Central memory CD8-positive, alpha-beta T cell (primary cell): ENCODE measurements around the gene FAM20C.

Experiments used
- ATAC-seq: fragments of 150-1000 bp; cut with Tn5 transposase; replicated peaks from 2 replicates; pipeline ENCODE4 v1.10.0; 2022; ENCODE audit warnings: mild to moderate bottlenecking, moderate FRiP score, moderate number of reproducible peaks; ENCODE audit not compliant: poor library complexity, severe bottlenecking; ENCODE audit errors: extremely low read depth
- DNase-seq, 2 donors: peaks; one replicate each; pipeline ENCODE4 v3.0.0; 2021; ENCODE audit warnings: low spot score in 2 of 2
- H3K27ac Mint-ChIP-seq: one replicate; pipeline ENCODE4 v1.8.0; 2022; ENCODE audit warnings: low read depth, mild to moderate bottlenecking, moderate library complexity, mixed read lengths
- H3K27me3 Mint-ChIP-seq: one replicate; pipeline ENCODE4 v1.8.0; 2022; ENCODE audit warnings: mixed read lengths
- H3K36me3 Mint-ChIP-seq: one replicate; pipeline ENCODE4 v1.8.0; 2022; ENCODE audit warnings: mild to moderate bottlenecking, moderate library complexity, mixed read lengths; ENCODE audit not compliant: insufficient read depth
- H3K4me1 Mint-ChIP-seq: one replicate; pipeline ENCODE4 v1.8.0; 2022; ENCODE audit warnings: mixed read lengths
- H3K4me3 Mint-ChIP-seq: one replicate; pipeline ENCODE4 v1.8.0; 2022; ENCODE audit warnings: mild to moderate bottlenecking, moderate library complexity, mixed read lengths
- H3K9me3 Mint-ChIP-seq: one replicate; pipeline ENCODE4 v1.8.0; 2022; ENCODE audit warnings: mixed read lengths

The FAM20C gene

DNA sequence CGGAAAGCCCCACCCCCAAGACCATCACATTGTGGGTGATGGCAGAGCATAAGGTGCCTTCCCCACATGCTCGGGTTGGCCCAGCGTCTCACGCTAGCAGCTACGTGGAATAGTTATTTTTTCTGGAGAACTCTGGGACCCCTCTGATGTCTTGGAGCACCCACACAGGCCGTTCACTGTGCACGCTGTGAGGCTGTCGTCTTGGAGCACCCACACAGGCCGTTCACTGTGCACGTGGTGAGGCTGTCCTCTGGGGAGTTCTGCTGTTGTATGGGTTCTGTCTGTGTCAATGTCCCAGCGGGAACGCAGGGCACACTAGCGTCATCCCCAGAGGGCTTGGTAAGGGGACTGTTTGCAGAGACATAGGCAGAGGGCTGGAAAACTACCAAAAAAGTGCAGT is 38.8 kb upstream of the FAM20C start:
- Mint-ChIP-seq H3K4me3 (no peak overlapping the region), H3K27me3 (no peaks in the 10 kb centered on the region), H3K9me3 (no peaks in the 10 kb centered on the region), H3K36me3 (peaks cover 13% of the 10 kb centered on the region), H3K27ac (no peak overlapping the region), H3K4me1 (peaks cover 18% of the 10 kb centered on the region)
- ATAC-seq: no peak
- no peak for DNase-seq

DNA sequence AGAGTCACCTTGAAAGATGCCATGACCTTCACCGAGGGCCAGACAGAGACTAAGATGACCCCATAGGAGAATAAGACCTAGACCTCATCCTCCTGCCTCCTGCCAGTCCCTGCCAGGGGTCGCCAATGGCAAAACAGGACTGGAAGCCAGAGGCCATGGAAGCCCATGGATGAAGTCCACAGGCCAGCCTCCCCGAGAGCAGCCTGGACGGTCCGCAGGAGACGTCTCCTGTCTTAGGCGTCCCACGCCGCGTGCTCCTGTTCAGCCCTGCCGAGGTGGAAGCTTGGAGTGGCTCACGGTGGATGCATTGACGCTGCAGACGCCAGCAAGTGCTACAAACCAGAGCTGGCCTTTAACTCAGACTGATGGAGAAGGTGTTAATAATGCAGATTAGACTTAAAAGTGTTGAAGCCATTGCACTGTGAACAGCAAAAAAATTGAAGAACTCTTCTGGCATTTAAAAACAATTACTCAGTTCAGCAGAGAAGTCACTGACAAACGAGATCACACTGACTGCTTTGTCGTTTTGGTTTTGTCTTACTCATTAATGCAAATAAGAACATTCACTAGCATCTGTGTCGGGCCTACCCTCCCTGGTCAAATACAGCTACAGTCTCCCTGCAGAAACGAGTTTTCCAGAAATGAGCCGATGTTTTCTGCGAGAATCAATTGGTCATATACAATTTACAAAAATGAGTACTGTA is 38.1 kb upstream of the FAM20C start:
- H3K27me3 Mint-ChIP-seq: no peaks in the 10 kb centered on the region
- H3K9me3 Mint-ChIP-seq: no peaks in the 10 kb centered on the region
- DNase-seq: no peak
- H3K4me1 Mint-ChIP-seq: peaks cover 11% of the 10 kb centered on the region
- H3K4me3 Mint-ChIP-seq: no peak overlapping the region
- H3K27ac Mint-ChIP-seq: no peak overlapping the region
- ATAC-seq: no peak
- peaks cover 8% of the 10 kb centered on the region for H3K36me3 Mint-ChIP-seq

GRCh38 chr7:155469-155900 is 36.9 kb upstream of the FAM20C start:
- Mint-ChIP-seq H3K27ac (no peak overlapping the region), H3K4me1 (peaks cover 3% of the 10 kb centered on the region), H3K36me3 (peaks cover 4% of the 10 kb centered on the region), H3K27me3 (no peaks in the 10 kb centered on the region), H3K9me3 (no peaks in the 10 kb centered on the region), H3K4me3 (no peak overlapping the region)
- no peak for ATAC-seq
- no peak for DNase-seq

GRCh38 chr7:156111-157007 is 36.0 kb upstream of the FAM20C start:
- Mint-ChIP-seq H3K9me3 (no peaks in the 10 kb centered on the region), H3K4me1 (no peaks in the 10 kb centered on the region), H3K4me3 (no peak overlapping the region), H3K36me3 (peaks cover 2% of the 10 kb centered on the region), H3K27ac (no peak overlapping the region), H3K27me3 (no peaks in the 10 kb centered on the region)
- no peak for DNase-seq
- ATAC-seq: no peak

- H3K9me3 Mint-ChIP-seq: no peaks in the 10 kb centered on the region
- no peaks in the 10 kb centered on the region for H3K27me3 Mint-ChIP-seq
- H3K4me1 Mint-ChIP-seq: no peaks in the 10 kb centered on the region
- DNase-seq (no peak), ATAC-seq (no peak)
- no peak overlapping the region for H3K27ac Mint-ChIP-seq
- no peak overlapping the region for H3K4me3 Mint-ChIP-seq
- H3K36me3 Mint-ChIP-seq: no peaks in the 10 kb centered on the region
These were observed 35.4 kb upstream of the FAM20C start for GRCh38 chr7:157008-157310.

DNA sequence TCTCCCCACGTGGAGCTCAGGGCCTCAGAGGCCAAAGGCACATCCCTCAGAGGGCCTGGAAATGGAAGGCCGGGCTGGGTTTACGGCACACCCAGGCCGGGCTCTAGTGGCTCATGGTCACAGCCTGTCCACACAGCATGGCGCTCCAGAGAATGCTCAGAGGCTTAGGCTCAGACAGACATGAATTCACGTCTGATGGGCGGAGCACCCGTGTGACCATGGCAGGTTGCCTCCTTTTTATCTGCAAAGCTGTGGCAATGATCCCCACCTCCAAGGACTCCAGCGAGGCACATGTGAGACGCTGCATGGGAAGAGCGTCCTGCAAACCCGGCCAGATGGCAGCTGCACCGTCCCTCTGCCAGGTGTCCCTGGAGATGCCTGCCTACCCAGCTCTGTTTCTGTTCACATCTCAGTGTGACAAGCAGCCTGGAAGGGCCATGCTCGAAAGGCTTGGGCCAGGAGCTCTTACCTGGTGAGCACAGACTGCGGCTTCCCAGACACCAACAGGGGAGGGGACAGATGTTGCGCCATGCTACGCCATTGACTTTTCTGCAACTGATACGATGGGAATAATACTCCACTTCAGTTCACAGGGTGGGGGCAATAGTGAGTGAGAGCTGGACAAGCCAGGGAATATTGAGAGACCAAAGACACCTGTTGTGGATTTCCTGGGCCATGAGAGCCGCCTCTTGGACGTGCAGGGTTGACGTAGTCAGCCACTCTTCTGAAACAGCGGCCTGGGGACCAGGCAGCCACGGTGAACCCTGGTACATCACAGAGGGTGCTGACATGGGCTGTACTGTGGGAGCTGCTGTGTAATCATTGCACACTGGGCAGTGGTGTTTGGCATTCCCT is 34.4 kb upstream of the FAM20C start:
- Mint-ChIP-seq H3K4me1 (no peaks in the 10 kb centered on the region), H3K27ac (no peak overlapping the region), H3K27me3 (peaks cover 3% of the 10 kb centered on the region), H3K36me3 (no peaks in the 10 kb centered on the region), H3K4me3 (no peak overlapping the region), H3K9me3 (no peaks in the 10 kb centered on the region)
- DNase-seq (no peak), ATAC-seq (no peak)

- Mint-ChIP-seq H3K4me1 (no peaks in the 10 kb centered on the region), H3K27ac (no peak overlapping the region), H3K9me3 (no peaks in the 10 kb centered on the region), H3K36me3 (no peaks in the 10 kb centered on the region), H3K4me3 (no peak overlapping the region), H3K27me3 (peaks cover 11% of the 10 kb centered on the region)
- no peak for ATAC-seq
- no peak for DNase-seq
These were observed 33.6 kb upstream of the FAM20C start for GRCh38 chr7:158771-159170.

- DNase-seq (no peak), ATAC-seq (no peak)
- H3K4me3 Mint-ChIP-seq: no peak overlapping the region
- no peak overlapping the region for H3K27ac Mint-ChIP-seq
- peaks cover 18% of the 10 kb centered on the region for H3K27me3 Mint-ChIP-seq
- H3K4me1 Mint-ChIP-seq: no peaks in the 10 kb centered on the region
- H3K9me3 Mint-ChIP-seq: no peaks in the 10 kb centered on the region
- no peaks in the 10 kb centered on the region for H3K36me3 Mint-ChIP-seq
These were observed 32.8 kb upstream of the FAM20C start for GRCh38 chr7:159370-160270.

DNA sequence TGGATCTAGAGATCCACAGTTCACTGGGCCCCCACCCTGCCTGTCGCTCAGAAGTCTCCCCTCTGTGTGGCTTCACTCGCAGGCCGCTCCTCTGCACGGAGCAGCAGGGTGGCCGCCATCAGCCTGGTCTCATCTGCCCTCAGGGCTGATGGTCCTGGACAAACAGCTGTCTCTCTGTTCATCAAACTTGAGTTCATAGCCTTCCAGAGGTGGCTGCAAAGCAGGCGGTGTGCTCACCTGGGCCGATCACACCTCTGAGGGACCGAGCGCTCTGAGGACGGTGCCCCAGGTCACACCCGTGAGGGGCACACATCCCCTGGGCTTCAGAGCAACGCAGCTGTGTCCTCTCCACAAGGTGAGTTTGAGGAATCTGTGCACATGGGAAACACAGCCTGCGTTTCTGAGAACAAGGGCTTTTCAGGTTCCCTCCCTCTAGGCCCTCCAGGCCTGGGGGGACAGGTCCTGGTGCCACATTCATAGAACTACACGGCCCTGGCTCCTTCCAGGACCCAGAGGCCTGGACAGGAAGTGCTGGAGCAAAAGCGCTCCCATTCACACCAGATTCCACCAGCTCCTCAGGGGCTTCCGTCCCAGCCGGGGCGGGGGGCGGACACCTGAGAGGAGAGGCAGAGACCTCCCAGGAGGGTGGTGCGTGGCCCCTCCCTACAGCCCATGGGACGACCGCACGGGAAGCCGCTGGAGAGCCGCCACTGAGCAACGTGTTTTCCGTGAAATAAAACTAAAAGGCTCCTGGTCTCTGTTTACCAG is 31.2 kb upstream of the FAM20C start:
- Mint-ChIP-seq H3K36me3 (no peaks in the 10 kb centered on the region), H3K27me3 (peaks cover 26% of the 10 kb centered on the region), H3K27ac (no peak overlapping the region), H3K4me3 (no peak overlapping the region), H3K9me3 (no peaks in the 10 kb centered on the region), H3K4me1 (no peaks in the 10 kb centered on the region)
- no peak for ATAC-seq
- no peak for DNase-seq

GRCh38 chr7:162632-163297 is 29.6 kb upstream of the FAM20C start:
- no peak overlapping the region for H3K27ac Mint-ChIP-seq
- H3K4me1 Mint-ChIP-seq: peaks cover 4% of the 10 kb centered on the region
- no peak for DNase-seq
- peaks cover 42% of the 10 kb centered on the region for H3K27me3 Mint-ChIP-seq
- H3K36me3 Mint-ChIP-seq: no peaks in the 10 kb centered on the region
- no peaks in the 10 kb centered on the region for H3K9me3 Mint-ChIP-seq
- H3K4me3 Mint-ChIP-seq: no peak overlapping the region
- ATAC-seq: no peak

- Mint-ChIP-seq H3K27ac (no peak overlapping the region), H3K9me3 (no peaks in the 10 kb centered on the region), H3K4me3 (no peak overlapping the region), H3K36me3 (no peaks in the 10 kb centered on the region), H3K27me3 (peaks cover 48% of the 10 kb centered on the region), H3K4me1 (peaks cover 4% of the 10 kb centered on the region)
- DNase-seq: no peak
- no peak for ATAC-seq
These were observed 29.1 kb upstream of the FAM20C start for GRCh38 chr7:163298-163695.
